IgD-negative memory B cell (primary cell): ENCODE results near the gene NELL1. TPM values are rescaled to one million over a fixed set of nuclear protein-coding genes. Genes with fewer than 3 reads are reported as not detected.

Source experiments
- H3K27ac Mint-ChIP-seq, 3 donors: one replicate each; pipeline ENCODE4 v1.8.0; 2020 to 2022; ENCODE audit warnings: mild to moderate bottlenecking in 3 of 3, mixed read lengths in 3 of 3, moderate library complexity in 1 of 3
- H3K27me3 Mint-ChIP-seq: one replicate; pipeline ENCODE4 v1.8.0; 2021; ENCODE audit warnings: mixed read lengths
- H3K36me3 Mint-ChIP-seq: one replicate; pipeline ENCODE4 v1.8.0; 2020; ENCODE audit warnings: mild to moderate bottlenecking, mixed read lengths
- H3K4me1 Mint-ChIP-seq, 3 donors: one replicate each; pipeline ENCODE4 v1.8.0; 2020 to 2022; ENCODE audit warnings: mixed read lengths in 3 of 3, mild to moderate bottlenecking in 1 of 3
- H3K4me3 Mint-ChIP-seq, 4 donors: one replicate each; pipeline ENCODE4 v1.8.0; 2020 to 2022; ENCODE audit warnings: mild to moderate bottlenecking in 4 of 4, mixed read lengths in 4 of 4, moderate library complexity in 3 of 4
- H3K9me3 Mint-ChIP-seq, 3 donors: one replicate each; pipeline ENCODE4 v1.8.0; 2020 to 2021; ENCODE audit warnings: mixed read lengths in 3 of 3, mild to moderate bottlenecking in 1 of 3
- polyA plus RNA-seq: library from polyadenylated mRNA; unstranded; fragments of 300-500 nt; fragmentation: Illumina TruSeq; gene quantifications from one replicate; pipeline ENCODE4 v1.2.3, GENCODE V29; 2021

Gene NELL1
- polyA plus RNA-seq, 1 donor from 2014 or later, result not detected

DNA sequence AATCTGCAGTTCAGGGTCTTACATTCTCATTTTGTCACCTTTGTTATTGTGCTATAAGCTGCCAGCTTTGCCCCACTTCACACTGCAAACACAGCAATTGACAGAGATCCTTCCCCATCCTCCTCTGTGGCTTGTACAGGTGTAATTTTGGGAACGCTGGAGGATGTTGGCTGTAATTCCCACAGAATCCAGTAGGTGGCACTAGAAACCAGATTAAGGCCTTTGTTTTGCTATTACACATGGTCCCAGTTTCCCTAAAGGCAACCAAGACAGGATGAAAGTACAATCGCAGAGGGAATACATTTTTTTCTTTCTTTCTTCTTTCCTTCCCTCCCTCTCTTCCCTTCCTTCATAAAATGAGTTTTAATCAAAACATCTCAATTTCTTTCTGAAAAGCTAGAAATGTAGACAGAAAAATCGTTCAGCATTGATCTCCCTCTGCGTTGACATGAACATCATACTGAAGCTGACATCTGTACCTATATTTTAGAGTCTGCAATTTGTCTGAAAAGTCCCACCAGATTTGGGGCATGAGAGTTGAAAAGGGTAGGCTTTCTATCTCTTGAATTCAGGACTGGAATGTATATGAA, 21.3 kb upstream of the NELL1 start:
- Mint-ChIP-seq H3K27me3 (peaks cover 2% of the 10 kb centered on the region), H3K36me3 (no peaks in the 10 kb centered on the region), H3K9me3 (no peaks in the 10 kb centered on the region), H3K27ac (no peak overlapping the region), H3K4me1 (no peaks in the 10 kb centered on the region), H3K4me3 (no peak overlapping the region)

DNA sequence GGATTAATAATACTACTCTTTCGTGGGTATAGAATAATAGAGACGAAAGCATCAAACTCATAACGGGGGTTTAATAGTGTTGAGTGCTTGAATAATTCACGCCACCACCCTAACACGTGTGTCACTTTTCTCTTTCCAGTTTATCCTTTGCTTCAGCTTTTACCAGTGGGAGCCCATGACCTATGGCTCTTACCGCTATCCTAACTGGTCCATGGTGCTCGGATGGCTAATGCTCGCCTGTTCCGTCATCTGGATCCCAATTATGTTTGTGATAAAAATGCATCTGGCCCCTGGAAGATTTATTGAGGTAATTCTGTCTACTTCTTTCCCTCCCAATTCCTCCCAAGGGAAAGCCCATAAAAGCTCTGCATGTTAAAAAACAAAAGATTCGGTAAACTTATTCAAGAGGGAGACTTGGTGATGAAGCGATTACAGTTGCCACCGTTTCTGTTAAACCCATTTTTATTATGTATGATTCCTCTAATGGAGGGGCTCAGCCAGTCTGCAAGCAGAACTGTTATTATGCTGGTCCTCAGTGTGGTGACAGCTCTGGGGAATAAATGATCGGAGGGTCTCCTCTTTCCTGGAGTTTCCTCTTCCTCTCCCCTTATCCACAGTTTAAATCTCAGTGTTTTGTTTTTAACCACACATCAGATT, 17.1 kb upstream of the NELL1 start:
- H3K9me3 Mint-ChIP-seq, result no peaks in the 10 kb centered on the region
- no peaks in the 10 kb centered on the region for H3K27me3 Mint-ChIP-seq
- no peak overlapping the region for H3K27ac Mint-ChIP-seq
- H3K4me3 Mint-ChIP-seq, result no peak overlapping the region
- no peaks in the 10 kb centered on the region for H3K4me1 Mint-ChIP-seq
- H3K36me3 Mint-ChIP-seq, result no peaks in the 10 kb centered on the region

DNA sequence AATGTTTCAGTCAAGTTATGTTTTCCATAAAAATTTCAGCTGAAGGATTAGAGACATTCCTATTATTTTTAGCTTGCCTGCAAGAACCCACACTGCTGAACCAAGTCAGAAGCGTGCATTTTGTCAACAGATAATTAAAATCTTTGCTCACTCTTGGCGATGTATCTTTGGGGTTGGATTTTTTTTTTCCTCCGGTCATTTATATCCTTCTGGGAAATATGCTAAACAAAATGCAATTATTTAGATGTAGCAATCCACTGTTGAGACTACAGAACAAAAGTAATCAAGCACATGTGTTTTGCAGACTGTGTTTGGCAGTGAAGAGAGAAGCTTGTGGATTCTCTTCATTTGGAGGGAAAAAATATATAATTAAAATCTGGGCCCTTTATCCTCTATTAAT, 15.3 kb upstream of the NELL1 start:
- no peaks in the 10 kb centered on the region for H3K36me3 Mint-ChIP-seq
- H3K4me3 Mint-ChIP-seq, result no peak overlapping the region
- no peaks in the 10 kb centered on the region for H3K4me1 Mint-ChIP-seq
- H3K27me3 Mint-ChIP-seq, result no peaks in the 10 kb centered on the region
- no peak overlapping the region for H3K27ac Mint-ChIP-seq
- H3K9me3 Mint-ChIP-seq, result no peaks in the 10 kb centered on the region

DNA sequence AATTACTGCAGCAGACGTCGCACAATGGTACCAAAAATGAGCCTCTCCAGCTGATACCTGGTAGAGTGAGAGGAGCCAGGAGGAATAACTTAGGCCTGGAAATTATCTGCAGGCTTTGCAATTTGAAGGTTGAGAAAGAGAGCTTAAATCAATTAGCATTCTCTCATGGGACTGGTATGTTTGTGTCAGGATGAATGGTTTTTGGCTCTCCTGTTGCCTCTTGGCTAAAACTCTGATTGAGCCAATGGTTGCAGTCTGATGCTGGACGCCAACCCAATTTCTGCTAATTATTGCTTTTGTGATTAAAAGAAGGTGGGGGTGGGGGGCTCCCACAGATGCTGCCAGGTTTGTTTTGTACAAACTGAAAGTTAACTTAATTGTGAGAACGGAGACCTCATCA, 12.5 kb upstream of the NELL1 start:
- Mint-ChIP-seq H3K27me3 (no peaks in the 10 kb centered on the region), H3K9me3 (peaks cover 0 to 2% (median 0%) of the 10 kb centered on the region in 3 donors), H3K4me1 (no peaks in the 10 kb centered on the region), H3K36me3 (no peaks in the 10 kb centered on the region), H3K4me3 (no peak overlapping the region), H3K27ac (no peak overlapping the region)

DNA sequence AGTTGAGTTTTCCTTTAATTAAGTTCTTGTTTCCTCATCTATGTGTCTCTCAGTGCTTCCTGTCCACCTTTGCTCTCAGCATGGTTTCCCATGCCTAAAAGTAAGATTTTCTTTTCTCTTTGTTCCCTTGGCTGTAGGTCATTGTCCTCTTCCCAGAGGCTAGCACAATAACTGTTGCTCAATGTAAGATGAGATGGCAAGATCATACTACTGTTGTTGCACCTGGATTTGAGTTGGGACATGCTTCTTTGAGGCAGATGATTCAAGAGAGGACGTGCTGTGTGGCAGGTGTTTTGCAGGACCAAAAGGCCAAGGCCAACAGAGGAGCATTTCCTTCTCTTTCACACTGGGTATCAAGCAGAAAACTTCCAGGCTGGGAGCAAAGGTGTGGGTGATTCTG, 11.3 kb upstream of the NELL1 start:
- Mint-ChIP-seq H3K4me3 (no peak overlapping the region), H3K27ac (no peak overlapping the region)

DNA sequence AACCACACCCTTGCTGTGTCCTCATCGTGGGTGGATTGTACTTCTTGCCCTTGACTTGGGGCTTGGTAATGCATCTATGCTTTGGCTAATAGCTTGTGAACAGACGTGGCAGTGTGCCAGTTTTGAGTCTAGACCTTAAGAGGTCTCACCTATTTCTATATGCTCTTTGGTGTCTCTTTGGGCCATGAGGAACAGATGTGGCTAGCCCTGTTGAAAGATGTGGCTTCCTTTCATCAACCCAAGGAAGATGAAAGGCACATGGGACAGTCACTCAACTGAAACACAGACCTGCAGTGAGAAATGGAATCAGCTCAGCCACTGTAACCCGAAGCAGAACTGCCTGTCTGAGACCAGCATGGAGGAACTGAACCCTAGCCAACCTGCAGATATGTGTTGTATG, 7.9 kb upstream of the NELL1 start:
- Mint-ChIP-seq H3K4me1 (no peaks in the 10 kb centered on the region), H3K9me3 (peaks cover 0 to 5% (median 2%) of the 10 kb centered on the region in 3 donors), H3K36me3 (no peaks in the 10 kb centered on the region), H3K27ac (no peak overlapping the region), H3K4me3 (no peak overlapping the region), H3K27me3 (peaks cover 6% of the 10 kb centered on the region)

More for the DNA sequence above, 11.3 kb upstream of the NELL1 start:
- H3K4me1 Mint-ChIP-seq, result no peaks in the 10 kb centered on the region
- H3K27me3 Mint-ChIP-seq, result no peaks in the 10 kb centered on the region
- H3K9me3 Mint-ChIP-seq, result peaks cover 0 to 5% (median 2%) of the 10 kb centered on the region in 3 donors
- H3K36me3 Mint-ChIP-seq, result no peaks in the 10 kb centered on the region

DNA sequence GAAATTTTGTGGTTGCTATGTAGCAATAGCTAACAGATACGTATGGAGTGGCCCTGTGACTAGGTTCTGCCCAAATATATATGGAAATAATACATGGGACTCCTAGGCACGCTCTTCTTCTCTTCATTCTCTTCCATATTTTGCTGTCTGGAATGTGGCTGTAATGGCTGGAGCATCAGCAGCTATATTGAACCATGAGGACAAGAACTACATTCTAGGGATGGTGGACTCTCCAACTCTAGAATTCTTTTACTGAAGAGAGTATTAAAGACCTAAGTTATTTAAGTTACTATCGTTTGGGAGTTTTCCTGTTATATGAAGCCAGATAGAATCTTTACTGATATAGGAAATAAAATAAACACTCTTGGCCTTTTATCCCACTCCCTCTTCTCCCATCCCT, 7.5 kb upstream of the NELL1 start:
- Mint-ChIP-seq H3K27me3 (peaks cover 6% of the 10 kb centered on the region), H3K4me1 (no peaks in the 10 kb centered on the region), H3K36me3 (no peaks in the 10 kb centered on the region), H3K9me3 (peaks cover 0 to 5% (median 2%) of the 10 kb centered on the region in 3 donors), H3K4me3 (no peak overlapping the region), H3K27ac (no peak overlapping the region)

DNA sequence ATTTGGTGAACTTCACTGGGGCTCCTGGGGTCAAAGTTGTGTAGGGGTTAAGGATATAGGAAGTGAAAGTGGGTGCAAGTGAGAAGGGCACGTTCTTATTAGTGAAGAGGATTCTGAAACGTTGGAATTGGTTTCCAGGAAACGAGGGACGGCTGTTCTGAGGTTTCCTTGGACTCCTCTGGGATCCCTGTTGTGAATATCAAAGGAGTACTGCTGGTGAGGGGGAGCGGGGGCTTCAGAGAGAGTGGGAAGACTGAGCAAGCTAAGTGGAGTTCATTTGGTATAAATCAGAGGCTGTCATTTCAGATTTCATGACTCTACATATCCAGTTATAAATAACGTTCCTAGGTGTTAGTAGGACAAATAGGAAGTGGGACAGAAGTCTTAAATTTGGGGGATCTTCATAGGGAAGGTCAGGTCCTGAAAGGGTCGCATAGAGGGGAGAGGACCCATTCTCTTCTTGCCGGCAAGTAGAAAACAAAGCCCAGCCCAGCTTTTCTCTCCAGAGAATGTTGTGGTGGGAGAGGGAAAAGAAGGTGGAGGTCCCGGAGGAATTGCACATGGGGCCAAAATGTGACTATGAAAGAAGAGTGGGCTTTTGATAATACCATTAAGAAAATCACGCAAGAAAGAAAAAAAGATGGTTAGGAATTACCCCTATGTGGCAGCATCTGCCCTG, 1.1 kb upstream of the NELL1 start:
- Mint-ChIP-seq H3K36me3 (no peaks in the 10 kb centered on the region), H3K4me3 (peak overlapping the region in 2 of 4 donors; percentile 4 to 47), H3K27ac (no peak overlapping the region), H3K9me3 (peaks cover 0 to 2% (median 0%) of the 10 kb centered on the region in 3 donors), H3K4me1 (peaks cover 3 to 11% (median 9%) of the 10 kb centered on the region in 3 donors), H3K27me3 (peaks cover 42% of the 10 kb centered on the region)

DNA sequence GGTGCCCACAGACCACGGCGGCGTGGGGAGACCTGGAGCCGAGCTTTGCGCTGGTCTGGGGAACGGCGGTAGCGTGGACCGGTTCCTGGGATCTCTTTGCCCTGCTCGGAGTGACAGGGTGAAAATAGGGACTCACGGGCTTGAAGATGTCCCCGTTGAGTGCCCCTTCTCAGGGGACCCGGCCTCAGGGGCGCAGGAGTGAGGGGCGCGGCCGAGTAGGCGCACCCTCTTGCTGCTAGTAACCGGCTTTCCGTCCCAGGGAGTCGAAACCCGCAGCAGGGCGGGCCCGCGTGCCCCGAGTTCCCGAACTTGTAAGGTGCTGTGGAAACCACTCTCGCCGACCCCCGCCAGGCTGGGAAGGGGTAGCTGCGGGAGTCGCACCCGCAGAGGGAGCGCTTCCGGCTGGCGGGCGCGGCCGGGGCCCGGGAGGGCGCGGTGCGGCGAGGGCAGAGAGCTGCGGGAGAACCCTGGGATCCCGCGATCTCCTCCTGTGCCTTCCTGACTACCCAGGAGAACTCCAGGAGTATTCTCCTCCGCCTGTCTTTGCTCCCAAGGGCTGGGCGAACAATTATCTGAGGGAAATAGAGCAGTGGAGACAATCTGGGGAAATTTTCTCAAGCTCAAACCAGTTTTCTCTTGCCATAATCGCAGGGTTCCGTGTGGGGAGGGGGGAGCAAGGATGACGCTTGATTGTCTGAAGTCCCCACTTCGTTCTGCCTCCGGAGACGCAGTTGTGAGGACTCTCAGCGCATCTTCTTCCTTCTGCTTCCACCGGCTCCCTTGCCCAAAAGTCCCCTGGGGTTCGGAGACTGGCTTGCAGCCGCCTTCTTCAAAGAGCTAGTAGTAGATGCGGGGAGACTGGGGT, 666 bp downstream of the NELL1 start:
- Mint-ChIP-seq H3K9me3 (peaks cover 0 to 3% (median 0%) of the 10 kb centered on the region in 3 donors), H3K36me3 (no peaks in the 10 kb centered on the region), H3K27ac (no peak overlapping the region), H3K4me1 (peaks cover 3 to 11% (median 9%) of the 10 kb centered on the region in 3 donors), H3K4me3 (peak overlapping the region in 2 of 4 donors; percentile 8 to 55), H3K27me3 (peaks cover 40% of the 10 kb centered on the region)

DNA sequence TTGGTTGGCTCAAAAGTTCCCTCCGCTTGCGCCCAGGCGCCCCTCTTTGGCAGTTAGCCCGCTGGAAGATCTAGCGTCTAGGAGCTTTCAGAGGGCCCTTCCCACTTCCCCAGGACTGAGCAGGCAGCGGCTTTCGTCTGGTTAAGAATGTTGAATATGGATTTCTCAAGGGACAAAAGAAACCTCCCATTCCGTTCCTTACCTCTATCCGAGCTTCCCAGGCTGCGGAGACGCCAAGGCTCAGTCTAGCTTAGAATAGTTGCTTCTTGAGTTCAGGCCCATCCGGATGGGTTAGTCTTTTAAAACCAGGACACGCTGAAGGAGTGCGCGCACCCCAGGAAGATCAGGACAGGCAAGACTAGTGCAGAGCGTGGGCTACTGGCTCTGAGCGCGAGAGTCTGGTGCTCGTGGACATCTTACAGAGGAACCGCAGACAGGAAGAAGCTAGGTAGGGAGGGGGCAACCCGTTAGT, 1.6 kb downstream of the NELL1 start:
- H3K4me1 Mint-ChIP-seq, result peaks cover 3 to 11% (median 9%) of the 10 kb centered on the region in 3 donors

DNA sequence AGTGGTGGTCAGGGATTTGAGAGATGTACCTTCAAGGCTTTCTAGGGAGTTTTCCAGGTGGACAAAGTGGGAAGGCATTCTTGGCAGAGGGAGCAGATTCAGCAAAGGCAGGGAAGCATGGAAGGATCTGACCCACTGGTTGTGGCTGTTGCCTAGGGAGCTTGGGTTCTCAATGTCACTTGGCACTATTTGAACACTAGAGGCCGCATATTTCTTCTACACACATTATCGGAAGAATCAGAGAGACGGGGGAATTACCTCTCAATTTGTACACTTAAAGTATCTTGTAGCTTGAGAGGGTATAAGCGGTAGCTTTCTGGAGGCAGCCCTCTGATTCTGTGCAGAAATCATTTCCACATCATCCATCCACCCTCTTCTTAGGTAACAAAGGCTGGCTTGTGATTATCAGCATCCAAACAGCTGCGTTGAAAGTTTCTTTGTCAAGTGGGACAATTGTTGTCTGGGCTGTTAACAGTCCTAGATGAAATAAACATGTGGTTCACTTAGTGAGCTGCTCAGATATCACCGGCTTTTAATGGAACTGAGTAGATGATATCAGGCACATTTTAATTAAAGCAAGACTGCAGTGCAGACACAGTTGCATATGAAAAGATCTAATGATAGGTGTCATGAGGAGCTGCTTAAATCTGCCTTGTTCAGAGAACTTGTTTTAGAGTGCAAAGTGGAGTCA, 2.6 kb downstream of the NELL1 start:
- no peaks in the 10 kb centered on the region for H3K36me3 Mint-ChIP-seq
- H3K4me1 Mint-ChIP-seq, result peaks cover 3 to 11% (median 9%) of the 10 kb centered on the region in 3 donors
- H3K9me3 Mint-ChIP-seq, result peaks cover 0 to 5% (median 0%) of the 10 kb centered on the region in 3 donors
- H3K27ac Mint-ChIP-seq, result no peak overlapping the region
- H3K27me3 Mint-ChIP-seq, result peaks cover 37% of the 10 kb centered on the region
- H3K4me3 Mint-ChIP-seq, result no peak overlapping the region

More for the DNA sequence above, 1.6 kb downstream of the NELL1 start:
- no peaks in the 10 kb centered on the region for H3K36me3 Mint-ChIP-seq
- H3K27me3 Mint-ChIP-seq, result peaks cover 39% of the 10 kb centered on the region
- no peak overlapping the region for H3K4me3 Mint-ChIP-seq
- H3K9me3 Mint-ChIP-seq, result peaks cover 0 to 5% (median 0%) of the 10 kb centered on the region in 3 donors
- H3K27ac Mint-ChIP-seq, result no peak overlapping the region

DNA sequence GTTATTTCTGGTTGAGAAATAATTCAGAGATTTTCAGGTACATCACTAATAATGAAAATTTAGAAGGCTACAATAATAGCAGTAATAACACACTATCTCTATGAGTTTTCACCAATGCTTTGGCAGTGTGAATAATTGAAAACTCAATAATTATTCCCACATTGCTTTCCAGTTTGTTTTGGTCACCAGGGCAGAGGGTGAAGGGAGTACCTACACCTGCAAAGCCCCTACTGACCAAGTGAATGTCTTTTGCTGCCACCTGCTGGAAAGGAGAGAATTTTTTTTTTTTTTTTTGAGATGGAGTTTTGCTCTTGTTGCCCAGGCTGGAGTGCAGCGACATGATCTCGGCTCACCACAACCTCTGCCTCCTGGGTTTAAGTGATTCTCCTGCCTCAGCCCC, 3.2 kb downstream of the NELL1 start:
- Mint-ChIP-seq H3K27ac (no peak overlapping the region), H3K27me3 (peaks cover 33% of the 10 kb centered on the region), H3K4me3 (no peak overlapping the region), H3K4me1 (peaks cover 3 to 11% (median 9%) of the 10 kb centered on the region in 3 donors), H3K9me3 (peaks cover 0 to 5% (median 0%) of the 10 kb centered on the region in 3 donors), H3K36me3 (no peaks in the 10 kb centered on the region)

DNA sequence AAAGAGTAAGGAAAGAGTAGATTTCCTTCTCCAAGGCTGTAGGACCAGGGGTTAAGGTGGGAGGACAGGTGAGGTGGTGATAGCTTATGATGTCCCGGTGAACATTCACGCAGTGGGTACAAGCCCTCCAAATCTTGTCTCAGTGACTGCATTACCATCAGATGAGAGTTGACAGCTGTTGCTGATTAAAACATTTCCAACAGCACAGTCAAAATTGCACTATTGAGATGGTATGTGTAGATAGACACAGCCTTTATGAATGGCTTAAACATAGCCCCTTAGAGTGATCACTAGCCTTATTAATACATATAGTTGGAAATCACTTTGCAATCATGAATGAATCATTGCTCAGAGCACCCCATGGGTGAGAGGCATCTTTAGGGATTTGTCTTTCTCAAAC, 7.3 kb downstream of the NELL1 start:
- H3K4me1 Mint-ChIP-seq, result no peaks in the 10 kb centered on the region
- H3K27ac Mint-ChIP-seq, result no peak overlapping the region
- H3K9me3 Mint-ChIP-seq, result peaks cover 2 to 5% (median 3%) of the 10 kb centered on the region in 3 donors
- no peaks in the 10 kb centered on the region for H3K36me3 Mint-ChIP-seq
- H3K4me3 Mint-ChIP-seq, result no peak overlapping the region
- peaks cover 1% of the 10 kb centered on the region for H3K27me3 Mint-ChIP-seq

DNA sequence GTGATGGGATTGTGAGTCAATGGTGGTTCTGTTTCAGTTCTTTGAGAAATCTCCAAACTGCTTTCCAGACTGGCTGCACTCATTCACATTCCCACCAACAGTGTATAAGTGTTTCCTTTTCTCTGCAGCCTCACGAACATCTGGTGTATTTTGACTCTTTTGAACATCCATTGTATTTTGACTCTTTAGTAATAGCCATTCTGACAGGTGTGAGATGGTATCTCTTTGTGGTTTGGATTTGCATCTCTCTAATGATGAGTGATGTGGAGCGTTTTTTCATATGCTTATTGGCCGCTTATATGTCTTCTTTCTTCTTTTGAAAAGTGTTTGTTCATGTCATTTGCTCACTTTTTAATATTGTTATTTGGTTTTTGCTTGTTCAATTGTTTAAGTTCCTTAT, 19.4 kb downstream of the NELL1 start:
- H3K36me3 Mint-ChIP-seq, result no peaks in the 10 kb centered on the region
- H3K4me3 Mint-ChIP-seq, result no peak overlapping the region
- H3K4me1 Mint-ChIP-seq, result no peaks in the 10 kb centered on the region
- H3K9me3 Mint-ChIP-seq, result peaks cover 0 to 3% (median 0%) of the 10 kb centered on the region in 3 donors
- no peaks in the 10 kb centered on the region for H3K27me3 Mint-ChIP-seq
- H3K27ac Mint-ChIP-seq, result no peak overlapping the region
